Activated T-helper 2 cell treated with anti-CD3 and anti-CD28 coated beads, Interferon-gamma antibody, Interleukin-2, Interleukin-4, amounts not matched to agents 10 μg/mL and 5 μg/mL and 100 μg/mL, durations not matched to agents 14 hours and 24 hours and 36 hours (primary cell): ENCODE data around the gene LRTM2. TPM values are rescaled to one million over a fixed set of nuclear protein-coding genes. Genes with fewer than 3 reads are reported as not detected.

ENCODE experiments used
- DNase-seq: peaks from one replicate; pipeline ENCODE4 v3.0.0; 2021; ENCODE audit warnings: low spot score
- H3K27ac Mint-ChIP-seq: one replicate; pipeline ENCODE4 v1.8.0; 2021; ENCODE audit warnings: mixed read lengths
- H3K27me3 Mint-ChIP-seq: one replicate; pipeline ENCODE4 v1.8.0; 2021; ENCODE audit warnings: low read depth, mixed read lengths
- H3K36me3 Mint-ChIP-seq: one replicate; pipeline ENCODE4 v1.8.0; 2021; ENCODE audit warnings: low read depth, mixed read lengths
- H3K4me1 Mint-ChIP-seq: one replicate; pipeline ENCODE4 v1.8.0; 2021; ENCODE audit warnings: low read depth, mixed read lengths
- H3K4me3 Mint-ChIP-seq: one replicate; pipeline ENCODE4 v1.8.0; 2021; ENCODE audit warnings: low read depth, mild to moderate bottlenecking, moderate library complexity, mixed read lengths
- H3K9me3 Mint-ChIP-seq: one replicate; pipeline ENCODE4 v1.8.0; 2021; ENCODE audit warnings: mixed read lengths
- intact Hi-C: fragments of 100-400 bp; cut with micrococcal nuclease; formaldehyde crosslinking; loops from one replicate; pipeline ENCODE4 v1.15.1; 2023
- total RNA-seq: library from RNA; stranded (reverse); gene quantifications from 2 replicates; pipeline ENCODE4 v1.2.3, GENCODE V29; 2022

LRTM2 gene
- total RNA-seq, 1 donor from 2014 or later = 0.07 TPM

DNA sequence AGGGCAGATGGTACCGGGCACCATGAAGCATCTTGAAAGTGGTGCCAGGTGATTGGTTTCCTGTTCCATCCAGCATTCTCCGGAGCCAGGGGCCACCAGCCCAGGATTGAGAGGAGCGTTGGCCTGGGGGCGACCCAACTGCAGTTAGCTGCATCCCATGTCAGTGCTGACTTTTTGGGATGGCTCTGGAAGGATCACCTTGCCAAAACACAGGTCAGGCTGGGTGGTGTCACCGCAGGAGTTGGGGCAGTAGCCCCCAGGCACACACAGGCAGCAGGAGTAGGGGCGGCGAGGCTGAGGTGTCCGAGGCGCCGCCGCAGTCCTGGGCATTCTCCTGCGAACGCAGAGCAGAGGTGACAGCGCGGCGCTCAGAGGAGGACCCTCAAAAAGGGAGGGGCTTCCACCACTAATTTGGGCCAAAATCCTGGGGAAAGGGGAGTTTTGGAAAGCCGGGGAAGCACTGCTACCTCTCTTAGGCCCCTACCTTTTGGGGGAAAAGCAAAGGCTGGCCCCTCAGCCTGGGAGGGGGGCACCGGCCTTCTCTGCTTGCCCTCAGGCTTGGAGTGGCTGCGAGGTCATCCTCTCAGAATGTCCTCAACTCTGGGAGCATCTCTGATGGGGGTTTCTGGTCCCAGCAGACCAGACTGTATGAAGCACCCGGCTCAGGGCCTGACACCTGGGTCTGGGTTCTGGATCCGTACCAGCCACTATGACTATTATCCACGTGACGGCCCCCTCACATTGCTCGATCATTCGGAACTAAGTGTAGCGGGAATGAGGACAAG lies 26.7 kb upstream of the LRTM2 start:
- no peaks in the 10 kb centered on the region for H3K9me3 Mint-ChIP-seq
- H3K27me3 Mint-ChIP-seq = no peaks in the 10 kb centered on the region
- no peak for DNase-seq
- peaks cover 25% of the 10 kb centered on the region for H3K4me1 Mint-ChIP-seq
- no peak overlapping the region for H3K4me3 Mint-ChIP-seq
- intact Hi-C loops = no loop called here
- H3K36me3 Mint-ChIP-seq = peaks cover 2% of the 10 kb centered on the region
- H3K27ac Mint-ChIP-seq = no peak overlapping the region

DNA sequence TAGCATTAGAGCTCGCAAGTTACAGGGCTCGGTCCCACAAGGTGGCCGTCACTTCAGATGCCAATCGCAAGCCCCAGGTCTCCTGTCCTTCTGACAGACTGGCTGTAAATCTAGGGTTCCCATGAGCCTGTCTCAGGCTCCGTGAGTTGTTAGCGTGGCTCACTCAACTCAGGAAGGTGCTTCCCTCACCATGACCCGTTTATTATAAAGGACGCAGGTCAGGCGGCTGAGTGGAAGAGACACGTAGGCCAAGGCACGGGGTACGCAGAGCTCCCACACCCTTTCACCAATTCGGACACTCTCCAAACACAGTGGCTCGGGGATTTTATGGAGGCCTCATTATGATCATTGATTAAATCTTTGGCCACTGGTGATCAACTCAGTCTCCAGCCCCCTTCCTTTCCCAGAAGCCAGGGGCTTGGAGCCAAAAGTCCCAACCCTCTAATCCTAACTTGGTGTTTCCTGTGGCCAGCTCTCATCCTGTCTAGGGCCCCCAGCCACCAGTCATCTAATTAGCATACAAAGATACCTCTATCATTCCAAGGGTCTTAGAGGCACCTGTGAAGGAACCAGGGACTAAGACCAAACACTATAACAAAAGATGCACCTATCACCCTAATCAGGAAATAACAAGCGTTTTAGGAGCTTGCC lies 25.8 kb upstream of the LRTM2 start:
- Mint-ChIP-seq H3K27me3 (no peaks in the 10 kb centered on the region), H3K4me1 (peaks cover 25% of the 10 kb centered on the region), H3K27ac (no peak overlapping the region), H3K9me3 (no peaks in the 10 kb centered on the region), H3K36me3 (peaks cover 2% of the 10 kb centered on the region), H3K4me3 (no peak overlapping the region)
- intact Hi-C loops = no loop called here
- DNase-seq = no peak

DNA sequence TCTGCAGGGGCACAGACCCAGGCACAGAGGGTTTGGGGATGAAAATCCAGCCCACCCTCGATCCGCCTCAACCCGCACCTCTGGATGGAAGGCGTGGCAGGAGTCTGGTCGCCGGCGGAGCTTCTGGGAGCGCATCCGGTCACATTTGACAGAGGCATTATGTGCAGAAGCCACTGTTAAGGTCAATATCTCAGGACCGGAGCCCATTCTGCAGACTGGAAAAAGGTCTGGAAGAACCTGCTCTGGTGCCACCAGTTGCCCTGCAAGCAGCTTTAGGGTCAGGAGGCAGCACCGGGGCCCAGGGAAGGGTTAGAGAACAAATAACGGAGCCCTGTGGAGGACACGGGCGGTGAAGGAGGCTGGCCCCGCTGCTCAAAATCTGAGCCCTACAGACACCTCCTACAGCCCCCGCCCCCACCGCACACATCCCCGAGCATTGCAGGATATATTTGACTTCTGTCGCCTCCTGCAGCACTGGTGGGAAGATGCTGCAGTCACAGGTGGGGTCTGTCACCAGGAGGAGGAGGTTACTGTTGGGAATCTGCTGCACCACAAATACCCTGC lies 25.1 kb upstream of the LRTM2 start:
- no peak for DNase-seq
- peak overlapping the region; percentile 72 for H3K4me3 Mint-ChIP-seq
- no peaks in the 10 kb centered on the region for H3K27me3 Mint-ChIP-seq
- peaks cover 2% of the 10 kb centered on the region for H3K36me3 Mint-ChIP-seq
- intact Hi-C loops = no loop called here
- no peak overlapping the region for H3K27ac Mint-ChIP-seq
- H3K9me3 Mint-ChIP-seq = no peaks in the 10 kb centered on the region
- H3K4me1 Mint-ChIP-seq = peaks cover 22% of the 10 kb centered on the region

DNA sequence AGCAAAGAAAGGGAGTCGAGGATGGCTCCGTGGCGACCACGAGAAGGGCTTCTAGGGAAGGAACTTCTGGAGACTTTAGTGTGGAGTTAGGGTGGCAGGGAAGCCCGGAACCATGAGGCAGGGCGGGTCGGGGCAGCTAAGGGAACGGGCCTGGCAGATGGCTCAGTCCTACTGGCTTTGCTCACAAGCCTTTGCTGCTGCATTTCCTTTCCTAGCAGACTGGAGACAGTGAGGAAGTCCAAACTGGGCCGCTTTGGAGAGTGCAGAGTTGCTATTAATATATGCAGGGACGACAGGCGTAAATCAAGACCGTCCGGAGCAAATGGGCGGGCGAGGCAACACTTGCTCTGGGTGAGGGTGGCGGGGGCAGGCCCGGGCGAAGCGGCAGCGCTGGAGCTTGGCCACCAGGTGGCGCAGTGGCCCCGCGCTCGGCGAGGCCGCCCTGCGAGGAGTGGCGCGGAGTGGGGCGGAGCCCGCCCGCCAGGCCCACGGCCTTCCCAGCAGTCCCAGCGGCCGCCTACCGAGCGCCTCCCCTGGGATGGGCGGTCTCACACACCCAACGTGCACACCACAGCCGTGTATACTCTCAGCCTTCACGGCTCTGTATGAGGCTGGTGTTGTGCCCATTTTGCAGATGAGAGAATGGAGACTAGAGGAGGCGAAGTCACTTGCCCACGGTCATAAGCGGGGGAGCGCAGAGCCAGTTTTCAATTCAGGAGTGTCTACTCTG lies 24.4 kb upstream of the LRTM2 start:
- intact Hi-C loops = loop anchor here (1.0 to 2.0 kb wide), 5 partner anchors 8 to 239 kb away; partner anchors contain the start of gene DCP1B
- DNase-seq = peak; percentile 93
- Mint-ChIP-seq H3K9me3 (no peaks in the 10 kb centered on the region), H3K27ac (peak overlapping the region; percentile 89), H3K4me1 (peaks cover 16% of the 10 kb centered on the region), H3K4me3 (peak overlapping the region; percentile 86), H3K36me3 (peaks cover under 1% of the 10 kb centered on the region), H3K27me3 (no peaks in the 10 kb centered on the region)

DNA sequence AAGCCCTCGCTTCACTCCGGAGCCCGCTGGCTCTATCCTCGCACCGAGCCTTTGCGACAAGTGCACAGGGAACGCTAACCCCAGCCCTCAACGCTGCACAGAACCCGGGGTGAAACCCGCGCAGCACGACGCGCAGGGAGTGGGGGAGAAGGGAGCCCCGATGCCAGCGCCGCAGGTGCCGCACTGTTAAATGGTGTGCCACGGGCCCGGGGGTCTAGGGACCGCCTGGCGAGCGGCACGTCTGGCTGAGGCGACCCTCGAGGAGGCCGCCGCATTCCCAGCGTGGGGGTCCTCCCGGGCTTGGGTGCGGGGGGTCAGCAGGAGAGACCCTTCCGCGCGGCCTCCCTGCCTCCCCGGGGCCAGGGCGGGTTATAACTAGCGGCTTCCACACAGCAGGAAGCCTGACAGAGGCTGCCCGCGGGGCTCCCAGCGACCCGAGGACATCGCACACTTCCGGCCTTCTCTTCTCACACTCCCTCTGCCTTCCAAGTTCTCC lies 23.8 kb upstream of the LRTM2 start:
- peak; percentile 40 for DNase-seq
- Mint-ChIP-seq H3K9me3 (no peaks in the 10 kb centered on the region), H3K27ac (peak overlapping the region; percentile 89), H3K27me3 (no peaks in the 10 kb centered on the region), H3K4me1 (peaks cover 10% of the 10 kb centered on the region), H3K36me3 (no peaks in the 10 kb centered on the region), H3K4me3 (peak overlapping the region; percentile 86)
- intact Hi-C loops = loop anchor here (1.0 to 2.0 kb wide), 5 partner anchors 8 to 238 kb away; partner anchors contain the start of gene DCP1B

DNA sequence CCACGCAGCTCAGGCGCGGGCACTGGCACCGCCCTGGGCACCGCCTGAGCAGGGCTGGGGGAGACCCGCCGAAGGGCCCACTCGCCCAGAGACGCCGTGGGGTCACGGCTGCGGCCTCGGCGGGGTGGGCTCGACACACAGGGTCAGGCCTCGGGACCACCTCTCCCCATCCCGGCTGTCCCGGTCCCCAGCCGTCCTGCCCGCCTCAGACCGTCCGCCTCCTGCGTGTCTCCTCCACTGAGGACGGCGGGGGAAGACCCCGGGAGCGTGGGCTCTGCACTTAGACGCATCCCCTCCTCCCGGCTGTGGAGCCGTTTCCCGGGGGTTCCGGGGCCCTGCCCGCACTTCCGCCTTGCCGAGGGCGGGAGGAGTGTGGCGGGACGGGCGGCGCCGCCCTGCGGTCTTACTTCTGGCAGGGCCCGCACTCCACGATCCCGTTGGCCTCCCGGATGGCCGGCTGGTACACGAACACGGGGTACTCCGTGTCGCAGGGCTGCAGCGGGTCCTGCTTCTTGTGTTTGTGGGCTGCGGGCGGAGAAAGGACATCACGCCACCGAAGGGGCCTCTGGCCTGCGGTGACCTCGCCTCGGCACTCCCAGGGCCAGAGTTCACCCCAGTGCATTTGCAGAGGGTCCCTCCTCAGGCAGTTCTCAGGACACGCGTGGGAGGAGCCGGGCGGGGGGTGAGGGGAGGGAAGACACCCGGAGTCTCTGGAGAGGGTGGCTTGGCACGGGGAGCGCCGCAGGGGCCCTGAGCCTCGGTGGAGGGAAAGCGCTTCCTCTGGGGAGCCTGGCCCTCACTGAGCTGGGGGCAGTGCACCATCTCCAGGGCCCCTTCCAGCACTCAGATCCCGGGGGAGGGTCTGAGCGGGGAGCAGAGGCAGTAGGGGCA lies 23.1 kb upstream of the LRTM2 start:
- Mint-ChIP-seq H3K36me3 (no peaks in the 10 kb centered on the region), H3K4me1 (peaks cover 5% of the 10 kb centered on the region), H3K27ac (peak overlapping the region; percentile 71), H3K27me3 (no peaks in the 10 kb centered on the region), H3K9me3 (no peaks in the 10 kb centered on the region), H3K4me3 (peak overlapping the region; percentile 79)
- peak; percentile 47 for DNase-seq
- intact Hi-C loops = loop anchor here (2.0 kb wide), 2 partner anchors 196 to 238 kb away; no protein-coding TSS in a partner anchor

DNA sequence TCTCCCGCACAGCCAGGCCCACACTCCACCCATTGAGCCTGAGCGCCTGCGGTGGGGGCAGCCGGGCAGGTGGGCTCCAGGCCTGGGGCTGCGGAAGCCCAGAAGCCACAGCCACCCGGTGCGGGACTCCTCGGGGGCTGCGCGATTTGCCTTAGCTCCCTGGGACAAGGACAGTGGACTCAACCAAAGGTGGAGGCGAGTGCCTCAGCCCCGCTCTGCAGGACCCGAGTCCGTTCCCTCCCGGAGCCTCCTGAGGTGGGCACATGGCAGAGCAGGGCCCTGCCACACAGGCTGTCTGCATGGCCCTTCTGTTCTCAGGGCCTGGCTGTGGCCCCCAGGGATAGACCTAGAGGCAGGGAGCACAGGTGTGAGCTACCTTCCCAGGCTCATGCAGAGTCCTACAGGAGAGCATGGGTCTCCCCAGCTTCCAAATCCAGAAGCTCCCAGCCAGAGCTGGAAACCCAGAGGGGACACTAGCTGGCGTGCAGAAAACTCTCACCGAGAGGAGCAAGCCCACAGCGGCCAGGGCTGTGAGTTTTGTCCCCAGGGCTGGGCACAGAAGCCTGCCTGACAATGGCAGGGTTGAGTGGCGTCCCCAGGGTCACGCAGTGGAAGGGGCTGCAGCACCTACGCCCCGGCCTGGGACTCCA lies 22.2 kb upstream of the LRTM2 start:
- Mint-ChIP-seq H3K27me3 (no peaks in the 10 kb centered on the region), H3K9me3 (no peaks in the 10 kb centered on the region), H3K27ac (no peak overlapping the region), H3K4me1 (peaks cover 5% of the 10 kb centered on the region), H3K4me3 (peak overlapping the region; percentile 79), H3K36me3 (no peaks in the 10 kb centered on the region)
- DNase-seq = peak; percentile 8
- intact Hi-C loops = loop anchor here (2.0 kb wide), 2 partner anchors 195 to 237 kb away; no protein-coding TSS in a partner anchor

DNA sequence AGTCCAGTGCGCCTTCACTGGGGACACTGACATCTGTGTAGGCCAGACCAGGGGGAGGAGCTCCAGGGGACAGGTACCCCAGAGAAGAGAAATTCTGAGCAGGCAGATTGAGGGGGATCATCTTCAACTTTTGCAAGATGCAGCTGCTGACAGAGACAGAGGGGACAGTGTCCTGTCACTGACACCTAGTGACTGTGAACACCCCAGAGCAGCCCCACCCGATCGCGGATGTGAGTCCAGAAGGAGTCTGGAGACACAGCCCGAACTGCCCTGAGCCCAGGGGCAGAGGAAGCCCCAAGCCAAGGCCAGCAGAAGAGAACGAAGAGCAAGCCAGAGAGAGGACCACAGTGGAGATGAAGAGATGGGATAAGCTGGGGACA lies 21.7 kb upstream of the LRTM2 start:
- intact Hi-C loops = no loop called here
- Mint-ChIP-seq H3K36me3 (no peaks in the 10 kb centered on the region), H3K27ac (peak overlapping the region; percentile 55), H3K4me1 (peaks cover 5% of the 10 kb centered on the region), H3K4me3 (no peak overlapping the region), H3K27me3 (no peaks in the 10 kb centered on the region), H3K9me3 (no peaks in the 10 kb centered on the region)
- peak; percentile 7 for DNase-seq

DNA sequence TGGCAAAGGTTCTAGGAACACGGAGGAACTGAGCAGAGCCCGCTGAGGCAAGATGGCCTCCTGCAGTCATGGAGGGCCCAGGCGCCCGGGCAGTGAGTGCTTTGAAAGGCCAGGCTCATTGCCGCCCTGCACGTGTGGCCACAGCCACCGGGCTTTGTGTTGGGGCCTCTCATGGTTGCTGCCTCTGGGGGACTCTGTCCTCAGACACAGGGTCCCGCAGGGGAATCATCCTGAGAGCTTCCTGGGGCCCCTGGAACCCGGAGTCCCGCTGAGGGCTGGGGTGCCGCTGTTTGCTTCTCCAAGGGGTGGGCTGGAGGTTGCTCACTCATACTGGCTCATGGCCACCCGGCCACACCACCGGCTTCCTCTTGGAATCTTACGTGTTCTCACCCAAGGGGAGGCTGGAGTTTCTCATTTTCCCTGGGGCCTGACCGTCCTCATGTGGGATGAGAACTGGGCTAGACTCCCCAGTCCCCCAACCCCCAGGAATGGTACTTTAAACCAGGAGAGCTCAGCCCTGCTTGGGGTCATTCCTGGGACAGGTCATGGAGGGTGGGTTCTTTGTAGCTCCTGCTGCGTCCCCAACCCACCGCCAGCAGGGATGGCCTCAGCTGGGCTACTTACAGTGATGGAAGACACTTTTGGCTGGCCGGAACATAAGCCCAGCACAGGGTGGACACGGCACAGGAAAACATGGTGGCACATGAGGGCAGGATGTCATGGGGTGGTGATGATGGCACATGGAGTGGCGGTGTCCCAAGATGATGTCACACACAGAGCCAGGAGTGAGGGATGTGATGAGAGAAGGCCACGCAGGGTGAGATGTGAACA lies 21.1 kb upstream of the LRTM2 start:
- intact Hi-C loops = no loop called here
- Mint-ChIP-seq H3K27me3 (no peaks in the 10 kb centered on the region), H3K27ac (no peak overlapping the region), H3K4me3 (no peak overlapping the region), H3K4me1 (peaks cover 5% of the 10 kb centered on the region), H3K36me3 (no peaks in the 10 kb centered on the region), H3K9me3 (peaks cover 1% of the 10 kb centered on the region)
- no peak for DNase-seq

DNA sequence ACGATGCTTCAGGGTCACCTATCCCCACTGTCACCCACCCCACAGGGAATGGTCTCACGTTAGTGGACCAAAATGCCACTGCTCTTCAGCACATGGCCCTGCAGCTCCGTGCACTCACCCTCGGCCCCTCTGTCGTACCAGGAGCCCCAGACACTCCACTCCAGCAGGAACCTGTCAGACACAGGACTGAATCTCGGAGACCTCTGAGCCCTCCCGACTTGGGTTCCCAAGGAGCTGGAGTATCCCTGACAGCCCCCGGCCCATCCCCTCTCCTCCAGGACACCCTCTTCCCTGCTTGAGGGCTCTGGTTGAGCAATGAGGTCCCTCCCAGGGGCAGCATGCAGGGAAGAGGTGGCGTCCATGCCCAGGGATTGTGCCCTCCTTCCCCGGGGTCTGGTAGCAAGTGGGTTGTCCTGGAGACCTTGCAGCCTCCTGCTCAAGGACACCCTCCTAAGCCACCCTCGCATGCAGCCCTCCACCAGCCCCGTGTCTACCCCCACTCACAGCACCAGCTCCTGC lies 20.4 kb upstream of the LRTM2 start:
- peaks cover 11% of the 10 kb centered on the region for H3K4me1 Mint-ChIP-seq
- no peaks in the 10 kb centered on the region for H3K27me3 Mint-ChIP-seq
- DNase-seq = no peak
- H3K9me3 Mint-ChIP-seq = peaks cover 5% of the 10 kb centered on the region
- intact Hi-C loops = no loop called here
- H3K4me3 Mint-ChIP-seq = no peak overlapping the region
- H3K36me3 Mint-ChIP-seq = no peaks in the 10 kb centered on the region
- no peak overlapping the region for H3K27ac Mint-ChIP-seq
